Loucy (cell line): ENCODE results near the gene ELL.

Experiments
- H2AFZ ChIP-seq: fragments of 200-600 bp; sonication (generic); 2 replicates; pipeline ENCODE4 v1.6.0; 2016; ENCODE audit warnings: antibody characterized with exemption, mild to moderate bottlenecking, low read length, moderate library complexity
- H3F3A ChIP-seq: fragments of 200-600 bp; 2 replicates; pipeline ENCODE4 v1.6.0; 2016; ENCODE audit warnings: antibody characterized with exemption, low read depth, mild to moderate bottlenecking
- H3K27me3 ChIP-seq: fragments of 200-600 bp; sonication (generic); 2 replicates; pipeline ENCODE4 v1.6.1; 2014; ENCODE audit warnings: low read length, mild to moderate bottlenecking; ENCODE audit not compliant: insufficient read depth, poor library complexity, severe bottlenecking
- H3K36me3 ChIP-seq: fragments of 200-600 bp; sonication (generic); 2 replicates; pipeline ENCODE4 v1.6.1; 2016; ENCODE audit warnings: low read length; ENCODE audit not compliant: insufficient read depth
- H3K4me1 ChIP-seq: fragments of 200-600 bp; sonication (generic); 2 replicates; pipeline ENCODE4 v1.5.1; 2014; ENCODE audit warnings: low read length, mild to moderate bottlenecking; ENCODE audit not compliant: insufficient read depth, poor library complexity, severe bottlenecking
- H3K4me2 ChIP-seq: fragments of 200-600 bp; sonication (generic); 2 replicates; pipeline ENCODE4 v1.6.0; 2014; ENCODE audit warnings: antibody characterized with exemption, low read length, low read depth, mild to moderate bottlenecking; ENCODE audit not compliant: poor library complexity, severe bottlenecking
- H3K4me3 ChIP-seq: fragments of 200-600 bp; sonication (generic); 2 replicates; pipeline ENCODE4 v1.5.1; 2014; ENCODE audit warnings: low read length, mild to moderate bottlenecking, mixed read lengths; ENCODE audit not compliant: poor library complexity, severe bottlenecking
- H3K79me2 ChIP-seq: fragments of 200-600 bp; sonication (generic); 2 replicates; pipeline ENCODE4 v1.6.1; 2014; ENCODE audit warnings: low read length; ENCODE audit not compliant: insufficient read depth
- H3K9ac ChIP-seq: fragments of 200-600 bp; sonication (generic); 2 replicates; pipeline ENCODE4 v1.6.0; 2014; ENCODE audit warnings: mild to moderate bottlenecking, low read depth, low read length, moderate library complexity; ENCODE audit not compliant: poor library complexity, severe bottlenecking
- H3K9me2 ChIP-seq: fragments of 200-600 bp; sonication (generic); replicated peaks from 2 replicates; pipeline ENCODE4 v1.6.1; 2016; ENCODE audit warnings: low read depth, low read length, mixed read lengths
- H3K9me3 ChIP-seq: fragments of 200-600 bp; sonication (generic); 2 replicates; pipeline ENCODE4 v1.6.1; 2014; ENCODE audit warnings: mild to moderate bottlenecking, antibody characterized with exemption, low read length, low read depth; ENCODE audit not compliant: insufficient read depth
- H4K20me1 ChIP-seq: fragments of 200-600 bp; sonication (generic); 2 replicates; pipeline ENCODE4 v1.6.0; 2014; ENCODE audit warnings: antibody characterized with exemption, low read length, mild to moderate bottlenecking; ENCODE audit not compliant: insufficient read depth, poor library complexity, severe bottlenecking
- EZH2phosphoT487 ChIP-seq: fragments of 200-600 bp; IDR thresholded peaks from 2 replicates; pipeline ENCODE4 v1.6.1; 2018; ENCODE audit warnings: antibody characterized with exemption, mild to moderate bottlenecking, moderate library complexity, borderline replicate concordance
- TF ChIP-seq, protein P1 (sequence below): fragments of 200-600 bp; sonication (generic); conservative IDR thresholded peaks from 2 replicates; pipeline ENCODE4 v1.5.1; 2014; ENCODE audit warnings: mild to moderate bottlenecking, antibody characterized with exemption, low read length

ELL gene

DNA sequence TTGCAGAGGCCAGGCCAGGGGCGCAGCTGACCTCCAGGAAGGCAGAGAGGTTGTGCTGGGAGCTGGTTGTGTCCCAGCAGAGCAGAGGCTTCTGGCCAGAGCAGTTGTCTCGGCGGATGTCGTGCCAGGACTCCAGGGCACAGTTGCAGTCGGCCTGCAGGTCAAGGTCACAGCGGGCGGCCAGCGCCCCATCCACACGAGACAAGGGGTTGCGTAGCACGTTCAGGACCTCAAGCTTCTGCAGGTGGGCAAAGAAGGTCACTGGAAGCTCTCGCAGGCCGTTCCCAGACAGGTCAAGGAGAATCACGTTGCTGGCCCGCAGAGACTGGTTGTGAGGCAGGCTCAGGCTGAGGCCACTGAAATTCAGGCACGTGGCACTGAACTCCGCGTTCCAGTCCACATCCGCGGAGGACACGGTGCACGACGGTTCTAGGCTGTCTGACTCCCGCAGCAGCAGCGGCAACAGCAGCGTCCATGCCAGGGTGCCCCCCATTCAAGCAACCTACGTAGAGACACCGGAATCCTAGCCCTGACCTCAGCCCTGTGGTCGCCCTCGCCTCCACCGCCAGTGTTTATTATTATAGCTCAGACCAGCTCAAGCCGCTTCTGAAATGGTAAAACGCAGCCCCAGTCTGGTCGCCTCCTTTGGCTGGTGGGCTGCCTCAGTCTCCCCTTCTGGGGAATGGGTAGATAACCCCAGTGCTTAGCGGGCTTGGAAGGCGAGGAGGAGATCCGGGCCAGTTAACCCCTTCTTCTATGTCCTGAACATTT is 125.2 kb downstream of the ELL start:
- no peaks in the 10 kb centered on the region for H3K36me3 ChIP-seq
- H3K9me2 ChIP-seq = no peaks in the 10 kb centered on the region
- no peaks in the 10 kb centered on the region for H3K79me2 ChIP-seq
- no peak overlapping the region for H3K9ac ChIP-seq
- no peaks in the 10 kb centered on the region for H4K20me1 ChIP-seq
- no peaks in the 10 kb centered on the region for H3K27me3 ChIP-seq
- no peak for TF ChIP-seq EZH2phosphoT487
- TF ChIP-seq, protein P1, sequence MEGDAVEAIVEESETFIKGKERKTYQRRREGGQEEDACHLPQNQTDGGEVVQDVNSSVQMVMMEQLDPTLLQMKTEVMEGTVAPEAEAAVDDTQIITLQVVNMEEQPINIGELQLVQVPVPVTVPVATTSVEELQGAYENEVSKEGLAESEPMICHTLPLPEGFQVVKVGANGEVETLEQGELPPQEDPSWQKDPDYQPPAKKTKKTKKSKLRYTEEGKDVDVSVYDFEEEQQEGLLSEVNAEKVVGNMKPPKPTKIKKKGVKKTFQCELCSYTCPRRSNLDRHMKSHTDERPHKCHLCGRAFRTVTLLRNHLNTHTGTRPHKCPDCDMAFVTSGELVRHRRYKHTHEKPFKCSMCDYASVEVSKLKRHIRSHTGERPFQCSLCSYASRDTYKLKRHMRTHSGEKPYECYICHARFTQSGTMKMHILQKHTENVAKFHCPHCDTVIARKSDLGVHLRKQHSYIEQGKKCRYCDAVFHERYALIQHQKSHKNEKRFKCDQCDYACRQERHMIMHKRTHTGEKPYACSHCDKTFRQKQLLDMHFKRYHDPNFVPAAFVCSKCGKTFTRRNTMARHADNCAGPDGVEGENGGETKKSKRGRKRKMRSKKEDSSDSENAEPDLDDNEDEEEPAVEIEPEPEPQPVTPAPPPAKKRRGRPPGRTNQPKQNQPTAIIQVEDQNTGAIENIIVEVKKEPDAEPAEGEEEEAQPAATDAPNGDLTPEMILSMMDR = no peak
- H3K4me3 ChIP-seq = no peak overlapping the region
- H3K4me1 ChIP-seq = peaks cover under 1% of the 10 kb centered on the region
- H3F3A ChIP-seq = no peaks in the 10 kb centered on the region
- no peaks in the 10 kb centered on the region for H3K9me3 ChIP-seq
- no peak overlapping the region for H2AFZ ChIP-seq
- H3K4me2 ChIP-seq = no peak overlapping the region

DNA sequence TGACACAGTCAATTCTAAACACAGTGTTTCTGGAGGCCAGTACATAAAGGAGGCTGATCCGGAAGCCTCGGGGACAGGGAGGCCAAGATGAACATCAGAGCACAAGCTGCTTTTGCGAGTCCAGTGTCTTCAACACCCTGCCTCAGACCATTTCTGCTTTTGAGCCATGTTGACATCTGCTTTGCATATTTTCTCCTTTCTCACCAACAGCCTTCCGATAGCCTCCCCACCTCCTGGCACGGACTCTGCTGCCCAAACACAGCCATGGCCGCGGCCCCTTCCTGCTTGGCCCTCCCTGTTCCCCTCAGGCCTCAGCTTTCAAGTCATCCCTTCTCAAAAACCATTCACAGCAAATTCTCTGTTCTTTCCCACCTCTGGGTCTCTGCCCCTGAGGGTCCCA is 128.0 kb downstream of the ELL start:
- Histone ChIP-seq H3K4me1 (no peaks in the 10 kb centered on the region), H3K27me3 (no peaks in the 10 kb centered on the region), H4K20me1 (no peaks in the 10 kb centered on the region), H3K4me2 (no peak overlapping the region), H3K4me3 (no peak overlapping the region), H3K9me2 (no peaks in the 10 kb centered on the region), H2AFZ (no peak overlapping the region), H3K9ac (no peak overlapping the region), H3K9me3 (no peaks in the 10 kb centered on the region), H3K36me3 (no peaks in the 10 kb centered on the region), H3F3A (no peaks in the 10 kb centered on the region), H3K79me2 (no peaks in the 10 kb centered on the region)
- TF ChIP-seq EZH2phosphoT487 = no peak
- TF ChIP-seq, protein P1 = no peak

DNA sequence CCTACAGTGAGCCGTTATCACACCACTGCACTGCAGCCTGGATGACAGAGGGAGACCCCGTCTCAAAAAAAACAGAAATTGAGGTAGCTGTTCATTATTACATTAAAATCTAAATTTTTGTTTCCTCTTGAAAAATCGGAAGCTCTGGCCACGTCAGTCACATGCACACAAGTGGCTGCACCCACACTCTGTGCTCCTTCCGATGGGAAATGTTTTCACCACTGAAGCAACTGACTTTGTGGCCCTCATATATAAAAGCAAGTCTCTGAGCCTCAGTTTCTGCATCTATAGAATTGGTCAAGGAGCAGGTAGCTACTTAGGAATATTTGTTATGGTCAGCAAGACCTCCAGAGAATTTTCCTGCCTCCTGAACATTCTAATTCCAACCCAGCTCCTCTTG is 128.9 kb downstream of the ELL start:
- H3K9me2 ChIP-seq = no peaks in the 10 kb centered on the region
- H3K4me2 ChIP-seq = no peak overlapping the region
- TF ChIP-seq, protein P1 = no peak
- TF ChIP-seq EZH2phosphoT487 = no peak
- H4K20me1 ChIP-seq = no peaks in the 10 kb centered on the region
- no peaks in the 10 kb centered on the region for H3K27me3 ChIP-seq
- no peak overlapping the region for H3K9ac ChIP-seq
- H3F3A ChIP-seq = no peaks in the 10 kb centered on the region
- no peak overlapping the region for H2AFZ ChIP-seq
- no peaks in the 10 kb centered on the region for H3K9me3 ChIP-seq
- no peaks in the 10 kb centered on the region for H3K79me2 ChIP-seq
- no peaks in the 10 kb centered on the region for H3K36me3 ChIP-seq
- no peak overlapping the region for H3K4me3 ChIP-seq
- H3K4me1 ChIP-seq = no peaks in the 10 kb centered on the region
